ENCODE data around the gene ZNF140. TPM values are rescaled to one million over a fixed set of nuclear protein-coding genes. Genes with fewer than 3 reads are reported as not detected.

The ZNF140 gene
- total RNA-seq (22.0 TPM), polyA plus RNA-seq (32.7 TPM)
- long read RNA-seq, donor 1, result 0 reads
- long read RNA-seq, donor 2, result 0 reads
- long read RNA-seq, donor 3, transcript ZNF140-202 (5 exons, 3,550 nt), result major isoform, 7 of 9 reads
- long read RNA-seq, donor 3, partial matches to known transcripts, result 0 of 9 reads
- long read RNA-seq, donor 3, other reads (novel, unspliced or antisense), result 0 of 9 reads
- long read RNA-seq, donor 4, result 0 reads
- long read RNA-seq, donor 5, partial matches to known transcripts, result 0 of 3 reads
- long read RNA-seq, donor 5, other reads (novel, unspliced or antisense), result 0 of 3 reads
- long read RNA-seq, donor 6, partial matches to known transcripts, result 0 of 6 reads
- long read RNA-seq, donor 6, other reads (novel, unspliced or antisense), result 0 of 6 reads
- long read RNA-seq, donor 7, partial matches to known transcripts, result 0 of 4 reads
- long read RNA-seq, donor 7, other reads (novel, unspliced or antisense), result 0 of 4 reads
- long read RNA-seq, donor 8, result 0 reads
- long read RNA-seq, donor 9, partial matches to known transcripts, result 0 of 3 reads
- long read RNA-seq, donor 9, other reads (novel, unspliced or antisense), result 0 of 3 reads
- long read RNA-seq, donor 10, partial matches to known transcripts, result 0 of 7 reads
- long read RNA-seq, donor 10, other reads (novel, unspliced or antisense), result 0 of 7 reads

DNA sequence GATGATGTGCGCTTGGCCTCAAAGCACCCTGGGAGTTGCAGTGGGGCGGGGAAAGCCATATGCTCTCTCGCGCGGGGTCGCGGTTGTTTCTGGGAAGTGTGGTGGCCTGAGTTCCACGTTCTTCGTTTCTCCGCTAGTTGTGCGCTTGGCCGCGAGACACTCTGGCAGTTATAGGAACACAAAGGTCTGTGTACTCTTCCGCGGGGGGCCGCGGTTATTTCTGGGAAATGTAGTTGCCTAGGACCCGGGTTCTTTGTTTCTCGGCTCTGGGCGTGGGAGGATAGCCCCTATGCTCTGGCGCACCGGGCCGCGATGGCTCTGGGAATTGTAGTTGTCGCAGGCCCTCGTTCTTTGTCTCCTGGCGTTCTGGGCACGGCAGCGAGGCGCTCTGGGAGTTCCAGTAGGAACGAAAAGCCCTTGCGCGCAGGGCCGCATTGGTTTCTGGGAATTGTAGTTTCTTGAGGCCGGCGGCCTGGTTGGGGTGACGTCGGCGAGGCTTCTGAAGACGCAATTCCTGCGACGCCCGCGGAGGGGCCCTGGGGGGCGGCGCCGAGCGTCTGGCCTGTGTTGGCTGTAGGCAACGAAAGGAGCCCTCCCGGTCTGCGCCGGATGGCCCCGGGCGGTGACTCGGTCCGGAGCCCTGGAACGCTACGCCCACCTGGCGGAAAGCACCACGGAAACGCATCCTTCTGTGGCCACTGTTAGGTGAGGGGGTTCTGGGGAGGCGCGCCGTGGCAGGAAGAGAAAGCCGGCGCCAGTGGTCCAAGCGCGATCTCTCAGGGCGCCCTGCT, at the start of gene ZNF140:
ZNF140 (plus strand) TSS at position 556 of the 791 bp plus-strand sequence. CDS start 398 bp downstream, outside the sequence.
- peak within 1 kb of the TSS; percentile 98 to 100 for H3K27ac ChIP-seq (ENCODE audit: low read depth in 1 of 2, low read length in 1 of 2)
- WGBS, result under 1% methylated on average over 69 of the region's 69 CpGs
- no peaks in the 10 kb centered on the region for H3K27me3 ChIP-seq (ENCODE audit: control insufficient read depth in 2 of 2, insufficient read depth in 1 of 2, low read length in 1 of 2)
- H3K4me3 ChIP-seq (ENCODE audit: low read length in 2 of 2), result peak within 1 kb of the TSS; percentile 72 to 87
- DNase-seq (ENCODE audit: low read depth in 6 of 9, low spot score in 9 of 9), result peak; percentile 94 to 99 (median 97)
- peaks cover 2 to 13% of the 10 kb centered on the region in 2 donors for H3K4me1 ChIP-seq (ENCODE audit: control insufficient read depth in 2 of 2, insufficient read depth in 2 of 2, low read length in 2 of 2)
- peaks cover 13 to 51% of the 10 kb centered on the region in 2 donors for H3K9me3 ChIP-seq (ENCODE audit: control insufficient read depth in 2 of 2, insufficient read depth in 1 of 2, low read length in 1 of 2)
- peaks cover 19 to 38% of the 10 kb centered on the region in 2 donors for H3K36me3 ChIP-seq (ENCODE audit: control insufficient read depth in 2 of 2, insufficient read depth in 2 of 2, low read length in 1 of 2)

- Histone ChIP-seq H3K27ac (ENCODE audit: low read depth in 1 of 2, low read length in 1 of 2) (peak within 1 kb of the TSS; percentile 94 to 98), H3K27me3 (ENCODE audit: control insufficient read depth in 2 of 2, insufficient read depth in 1 of 2, low read length in 1 of 2) (no peaks in the 10 kb centered on the region), H3K4me3 (ENCODE audit: low read length in 2 of 2) (peak within 1 kb of the TSS; percentile 68 to 85), H3K4me1 (ENCODE audit: control insufficient read depth in 2 of 2, insufficient read depth in 2 of 2, low read length in 2 of 2) (no peaks in the 10 kb centered on the region), H3K9me3 (ENCODE audit: control insufficient read depth in 2 of 2, insufficient read depth in 1 of 2, low read length in 1 of 2) (peaks cover 9 to 33% of the 10 kb centered on the region in 2 donors), H3K36me3 (ENCODE audit: control insufficient read depth in 2 of 2, insufficient read depth in 2 of 2, low read length in 1 of 2) (peaks cover 8 to 12% of the 10 kb centered on the region in 2 donors)
- WGBS, result under 1% methylated on average over 103 of the region's 103 CpGs
- DNase-seq (ENCODE audit: low read depth in 6 of 9, low spot score in 9 of 9), result peak; percentile 90 to 98 (median 95)
Measured at GRCh38 chr12:133037207-133038005, 43.3 kb upstream of the ZNF140 start, which contains the start of gene ZNF84. Gene ZNF84 (plus strand): TSS chr12:133037509. CDS start chr12:133041468, 3,959 bp downstream.

DNA sequence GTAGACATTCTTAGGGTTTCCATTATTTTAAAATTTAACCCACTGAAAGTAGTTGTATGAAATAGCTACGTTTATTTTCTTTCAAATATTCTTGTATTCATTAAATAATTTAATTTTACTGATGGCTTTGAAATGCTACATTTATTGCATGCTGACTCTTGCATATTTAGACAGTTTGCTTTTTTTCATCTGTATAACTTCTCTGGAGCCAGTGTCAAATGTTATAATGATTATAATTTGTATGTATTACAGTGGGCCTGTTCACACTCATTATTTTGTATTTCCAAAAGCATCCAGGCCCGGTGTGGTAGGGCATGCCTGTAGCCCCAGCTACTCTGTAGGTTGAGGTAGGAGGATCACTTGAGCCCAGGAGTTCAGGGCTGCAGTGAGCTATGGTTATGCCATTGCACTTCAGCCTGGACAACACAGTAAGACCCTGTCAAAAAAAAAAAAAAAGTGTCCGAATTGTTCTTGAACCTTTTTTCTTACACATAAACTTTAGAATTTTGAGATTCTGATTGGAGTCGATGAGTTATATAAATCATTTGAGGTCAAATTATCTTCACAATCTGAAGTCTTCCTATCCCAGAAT, 42.5 kb upstream of the ZNF140 start:
- Histone ChIP-seq H3K4me1 (ENCODE audit: control insufficient read depth in 2 of 2, insufficient read depth in 2 of 2, low read length in 2 of 2) (no peaks in the 10 kb centered on the region), H3K9me3 (ENCODE audit: control insufficient read depth in 2 of 2, insufficient read depth in 1 of 2, low read length in 1 of 2) (peaks cover 12 to 33% of the 10 kb centered on the region in 2 donors), H3K4me3 (ENCODE audit: low read length in 2 of 2) (peak overlapping the region; percentile 68 to 85), H3K27me3 (ENCODE audit: control insufficient read depth in 2 of 2, insufficient read depth in 1 of 2, low read length in 1 of 2) (no peaks in the 10 kb centered on the region), H3K36me3 (ENCODE audit: control insufficient read depth in 2 of 2, insufficient read depth in 2 of 2, low read length in 1 of 2) (peaks cover 13 to 20% of the 10 kb centered on the region in 2 donors), H3K27ac (ENCODE audit: low read depth in 1 of 2, low read length in 1 of 2) (peak overlapping the region in 1 of 2 donors; percentile 94)
- WGBS, result 57% methylated on average over 4 of the region's 4 CpGs
- DNase-seq (ENCODE audit: low read depth in 6 of 9, low spot score in 9 of 9), result no peak

- Histone ChIP-seq H3K4me3 (ENCODE audit: low read length in 2 of 2) (no peak overlapping the region), H3K9me3 (ENCODE audit: control insufficient read depth in 2 of 2, insufficient read depth in 1 of 2, low read length in 1 of 2) (peaks cover 42 to 52% of the 10 kb centered on the region in 2 donors), H3K27ac (ENCODE audit: low read depth in 1 of 2, low read length in 1 of 2) (no peak overlapping the region), H3K4me1 (ENCODE audit: control insufficient read depth in 2 of 2, insufficient read depth in 2 of 2, low read length in 2 of 2) (no peaks in the 10 kb centered on the region), H3K36me3 (ENCODE audit: control insufficient read depth in 2 of 2, insufficient read depth in 2 of 2, low read length in 1 of 2) (peaks cover 66 to 86% of the 10 kb centered on the region in 2 donors), H3K27me3 (ENCODE audit: control insufficient read depth in 2 of 2, insufficient read depth in 1 of 2, low read length in 1 of 2) (no peaks in the 10 kb centered on the region)
- 98% methylated on average over 3 of the region's 3 CpGs for WGBS
- DNase-seq (ENCODE audit: low read depth in 6 of 9, low spot score in 9 of 9), result no peak
Measured at GRCh38 chr12:133046698-133047097, 34.0 kb upstream of the ZNF140 start.

GRCh38 chr12:133057446-133057845, 23.3 kb upstream of the ZNF140 start:
- no peak overlapping the region for H3K4me3 ChIP-seq (ENCODE audit: low read length in 2 of 2)
- peaks cover 22 to 33% of the 10 kb centered on the region in 2 donors for H3K9me3 ChIP-seq (ENCODE audit: control insufficient read depth in 2 of 2, insufficient read depth in 1 of 2, low read length in 1 of 2)
- peaks cover 12 to 39% of the 10 kb centered on the region in 2 donors for H3K36me3 ChIP-seq (ENCODE audit: control insufficient read depth in 2 of 2, insufficient read depth in 2 of 2, low read length in 1 of 2)
- WGBS, result 99% methylated on average over 5 of the region's 5 CpGs
- no peak for DNase-seq (ENCODE audit: low read depth in 6 of 9, low spot score in 9 of 9)
- no peaks in the 10 kb centered on the region for H3K27me3 ChIP-seq (ENCODE audit: control insufficient read depth in 2 of 2, insufficient read depth in 1 of 2, low read length in 1 of 2)
- H3K4me1 ChIP-seq (ENCODE audit: control insufficient read depth in 2 of 2, insufficient read depth in 2 of 2, low read length in 2 of 2), result no peaks in the 10 kb centered on the region
- no peak overlapping the region for H3K27ac ChIP-seq (ENCODE audit: low read depth in 1 of 2, low read length in 1 of 2)

- no peak overlapping the region for H3K4me3 ChIP-seq (ENCODE audit: low read length in 2 of 2)
- H3K27me3 ChIP-seq (ENCODE audit: control insufficient read depth in 2 of 2, insufficient read depth in 1 of 2, low read length in 1 of 2), result no peaks in the 10 kb centered on the region
- no peaks in the 10 kb centered on the region for H3K4me1 ChIP-seq (ENCODE audit: control insufficient read depth in 2 of 2, insufficient read depth in 2 of 2, low read length in 2 of 2)
- peaks cover 23 to 30% of the 10 kb centered on the region in 2 donors for H3K9me3 ChIP-seq (ENCODE audit: control insufficient read depth in 2 of 2, insufficient read depth in 1 of 2, low read length in 1 of 2)
- DNase-seq (ENCODE audit: low read depth in 6 of 9, low spot score in 9 of 9), result peak in 1 of 9 donors; percentile 28
- peaks cover 5 to 31% of the 10 kb centered on the region in 2 donors for H3K36me3 ChIP-seq (ENCODE audit: control insufficient read depth in 2 of 2, insufficient read depth in 2 of 2, low read length in 1 of 2)
- WGBS, result 98% methylated on average over 8 of the region's 8 CpGs
- no peak overlapping the region for H3K27ac ChIP-seq (ENCODE audit: low read depth in 1 of 2, low read length in 1 of 2)
Measured at GRCh38 chr12:133058203-133059113, 22.3 kb upstream of the ZNF140 start.

- Histone ChIP-seq H3K27me3 (ENCODE audit: control insufficient read depth in 2 of 2, insufficient read depth in 1 of 2, low read length in 1 of 2) (no peaks in the 10 kb centered on the region), H3K9me3 (ENCODE audit: control insufficient read depth in 2 of 2, insufficient read depth in 1 of 2, low read length in 1 of 2) (peaks cover 27 to 47% of the 10 kb centered on the region in 2 donors), H3K36me3 (ENCODE audit: control insufficient read depth in 2 of 2, insufficient read depth in 2 of 2, low read length in 1 of 2) (peaks cover 4 to 14% of the 10 kb centered on the region in 2 donors), H3K27ac (ENCODE audit: low read depth in 1 of 2, low read length in 1 of 2) (no peak overlapping the region), H3K4me1 (ENCODE audit: control insufficient read depth in 2 of 2, insufficient read depth in 2 of 2, low read length in 2 of 2) (no peaks in the 10 kb centered on the region), H3K4me3 (ENCODE audit: low read length in 2 of 2) (no peak overlapping the region)
- no peak for DNase-seq (ENCODE audit: low read depth in 6 of 9, low spot score in 9 of 9)
- WGBS, result 98% methylated on average over 1 of the region's 1 CpG
Measured at GRCh38 chr12:133061954-133062353, 18.8 kb upstream of the ZNF140 start.

Data from thymus (tissue), 14 donors.